Endothelial cell of umbilical vein (primary cell): ENCODE data around the gene EFCAB10. TPM values are rescaled to one million over a fixed set of nuclear protein-coding genes. Genes with fewer than 3 reads are reported as not detected.

Experiments used
- Bru-seq: library from RNA; stranded (reverse); fragments of 400-500 nt; gene quantifications from one replicate; lab custom pipeline; 2021; lab: Mats Ljungman, UMichigan
- BruChase-seq, 2 experiments: library from RNA; stranded (reverse); fragments of 400-500 nt; gene quantifications; one replicate each; lab custom pipeline; 2021; lab: Mats Ljungman, UMichigan
- BruUV-seq: library from RNA; stranded (reverse); fragments of 400-500 nt; replicated peaks from 2 replicates; lab custom pipeline; 2021; lab: Mats Ljungman, UMichigan
- CTCF ChIA-PET: fragments of 300-600, 350-600 bp; sonication (Branson Sonifier 250); formaldehyde crosslinking; loops from one replicate; lab custom pipeline; 2021; ENCODE audit warnings: antibody characterized with exemption, inconsistent platforms; lab: Charles Lee
- POLR2A ChIA-PET: fragments of 300-600, 350-600 bp; sonication (Branson Sonifier 250); formaldehyde crosslinking; loops from one replicate; lab custom pipeline; 2021; ENCODE audit warnings: antibody characterized with exemption, inconsistent platforms; lab: Charles Lee
- DNase-seq: peaks from one replicate; pipeline ENCODE4 v3.0.0-alpha.2; 2011; ENCODE audit warnings: low read depth, low spot score
- FAIRE-seq: peaks from 2 replicates; lab custom pipeline; 2011; peaks lifted over from hg19 to GRCh38; lab: Jason Lieb, UNC
- H2AFZ ChIP-seq: 2 replicates; pipeline ENCODE4 v1.6.0; 2012; ENCODE audit warnings: low read depth, low read length, control low read depth, inconsistent platforms
- H3K27ac ChIP-seq: 2 replicates; pipeline ENCODE4 v1.5.1; 2011; ENCODE audit warnings: low read depth, mild to moderate bottlenecking, control low read depth, low read length, moderate library complexity; ENCODE audit not compliant: insufficient read depth
- H3K27me3 ChIP-seq, 2 experiments: 2 replicates each; pipeline versions ENCODE4 v1.6.0 to v1.6.1; 2011; ENCODE audit warnings: low read length in 2 of 2, mixed read lengths in 1 of 2; ENCODE audit not compliant: control insufficient read depth in 2 of 2, insufficient read depth in 2 of 2
- H3K36me3 ChIP-seq, 2 experiments: 2 replicates in 1 of 2; 3 replicates in 1 of 2; pipeline ENCODE4 v1.5.1; 2011; ENCODE audit warnings: low read length in 2 of 2, mild to moderate bottlenecking in 1 of 2, moderate library complexity in 1 of 2; ENCODE audit not compliant: control insufficient read depth in 2 of 2, insufficient read depth in 2 of 2; ENCODE audit errors: extremely low read depth in 1 of 2
- H3K4me1 ChIP-seq: 3 replicates; pipeline ENCODE4 v1.5.1; 2011; ENCODE audit warnings: mild to moderate bottlenecking, low read length; ENCODE audit not compliant: control insufficient read depth, insufficient read depth; ENCODE audit errors: extremely low read depth
- H3K4me2 ChIP-seq: 2 replicates; pipeline ENCODE4 v1.6.1; 2011; ENCODE audit warnings: low read length, control low read depth, mixed read lengths; ENCODE audit not compliant: insufficient read depth
- H3K4me3 ChIP-seq, 3 experiments: fragments of 200-600 bp in 1 of 3; sonication (generic), shearing (Covaris generic) in 1 of 3; replicated peaks in 1 of 3; 2 replicates each; pipeline ENCODE4 v1.5.1; 2011 to 2016; ENCODE audit warnings: control low read depth in 3 of 3, low read length in 3 of 3, mild to moderate bottlenecking in 2 of 3, inconsistent platforms in 1 of 3, low read depth in 1 of 3, moderate library complexity in 1 of 3; ENCODE audit not compliant: insufficient read depth in 1 of 3
- H3K79me2 ChIP-seq: 2 replicates; pipeline ENCODE4 v1.6.0; 2012; ENCODE audit warnings: low read length, inconsistent platforms; ENCODE audit not compliant: control insufficient read depth, insufficient read depth
- H3K9ac ChIP-seq: replicated peaks from 2 replicates; pipeline ENCODE3; 2011; ENCODE audit warnings: low read length, control low read depth; ENCODE audit not compliant: insufficient read depth; ENCODE audit errors: extremely low read depth
- H3K9me1 ChIP-seq: replicated peaks from 3 replicates; pipeline ENCODE4 v1.6.0; 2011; ENCODE audit warnings: mild to moderate bottlenecking, low read length; ENCODE audit not compliant: control insufficient read depth, insufficient read depth; ENCODE audit errors: extremely low read depth
- H3K9me3 ChIP-seq: replicated peaks from 2 replicates; pipeline ENCODE4 v1.5.1; 2012; ENCODE audit warnings: low read length, inconsistent platforms; ENCODE audit not compliant: control insufficient read depth, insufficient read depth
- H4K20me1 ChIP-seq: replicated peaks from 2 replicates; pipeline ENCODE3; 2011; ENCODE audit warnings: mild to moderate bottlenecking, low read length; ENCODE audit not compliant: control insufficient read depth, insufficient read depth; ENCODE audit errors: extremely low read depth
- EZH2 ChIP-seq: IDR thresholded peaks from 2 replicates; pipeline ENCODE4 v1.6.1; 2012; ENCODE audit warnings: borderline replicate concordance, low read depth, mild to moderate bottlenecking, moderate library complexity, low read length, inconsistent platforms; ENCODE audit not compliant: severe bottlenecking
- FOS ChIP-seq: IDR thresholded peaks from 2 replicates; pipeline ENCODE4 v1.6.1; 2011; ENCODE audit warnings: mild to moderate bottlenecking, low read length, moderate library complexity, borderline replicate concordance; ENCODE audit not compliant: insufficient read depth
- GATA2 ChIP-seq: IDR thresholded peaks from 2 replicates; pipeline ENCODE4 v1.7.0; 2011; ENCODE audit warnings: low read depth, mild to moderate bottlenecking, moderate library complexity, mixed read lengths, low read length; ENCODE audit not compliant: insufficient read length, insufficient read depth
- JUN ChIP-seq: IDR thresholded peaks from 2 replicates; pipeline ENCODE4 v1.6.1; 2011; ENCODE audit warnings: borderline replicate concordance, low read depth; ENCODE audit not compliant: insufficient read length, insufficient read depth
- MYC ChIP-seq: IDR thresholded peaks from one replicate; pipeline ENCODE4 v1.6.1; 2011; ENCODE audit warnings: mild to moderate bottlenecking, low read depth, low read length
- POLR2A ChIP-seq: IDR thresholded peaks from 2 replicates; pipeline ENCODE4 v1.6.1; 2012; ENCODE audit warnings: low read depth, mild to moderate bottlenecking, control low read depth, low read length
- dilution Hi-C: fragments of 300-500 bp; cut with MboI; formaldehyde crosslinking; loops from one replicate; pipeline ENCODE4 v1.15.0; 2019; ENCODE audit warnings: low sequenced_read_pairs; ENCODE audit not compliant: extremely low pct_ligation_motif_present
- intact Hi-C: fragments of 100-400 bp; cut with micrococcal nuclease; formaldehyde crosslinking; loops from one replicate; pipeline ENCODE4 v1.10.0; 2022
- long read RNA-seq: library from polyadenylated mRNA; stranded (forward); transcript quantifications from one replicate; pipeline ENCODE4 v2.0.0, GENCODE V29; 2021
- polyA minus RNA-seq, 3 experiments: library from RNA; depleted of rRNA, polyadenylated mRNA; stranded (reverse); fragments of >200 nt; gene quantifications; 1 replicate in 1 of 3; 2 replicates in 2 of 3; pipeline ENCODE4 v1.2.3, GENCODE V29; 2011
- polyA plus RNA-seq, 4 experiments: library from polyadenylated mRNA; depleted of rRNA in 3 of 4; stranded (reverse) in 3 of 4; unstranded in 1 of 4; fragments of >200 nt; gene quantifications; 2 replicates each; pipeline versions ENCODE4 v1.2.1 to v1.2.3, GENCODE V29; 2011 to 2012; ENCODE audit warnings: missing spikeins in 1 of 4
- total RNA-seq: library from RNA; stranded (reverse); gene quantifications from 2 replicates; pipeline ENCODE4 v1.2.3, GENCODE V29; 2021
- TF ChIP-seq, protein P1 (sequence below): IDR thresholded peaks from 2 replicates; pipeline ENCODE4 v1.6.1; 2011; ENCODE audit not compliant: insufficient read depth, insufficient read length
- TF ChIP-seq, protein P2 (sequence below), 2 donors: IDR thresholded peaks; 1 replicate in 1 of 2; 2 replicates in 1 of 2; pipeline ENCODE4 v1.5.1; 2011; ENCODE audit warnings: low read length in 2 of 2, mild to moderate bottlenecking in 2 of 2, moderate library complexity in 2 of 2, control low read depth in 1 of 2, inconsistent platforms in 1 of 2, low read depth in 1 of 2; ENCODE audit not compliant: insufficient read depth in 1 of 2; ENCODE audit errors: extremely low read depth in 1 of 2

Gene EFCAB10, protein sequence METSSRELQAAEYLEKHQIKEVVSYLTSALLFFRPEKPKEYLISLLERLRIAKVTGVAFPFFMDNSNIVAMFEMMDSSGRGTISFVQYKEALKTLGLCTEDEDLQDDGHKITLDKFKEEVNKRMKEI
- not detected in 2 replicates for total RNA-seq
- polyA plus RNA-seq: not detected in 2 replicates
- polyA plus RNA-seq (2011; cell fraction: cytosol; rRNA removed): not detected in 2 replicates
- not detected in 2 replicates for polyA plus RNA-seq (2011; cell fraction: nucleus; rRNA removed)
- 0.20 TPM in 1 of 2 replicates, not detected in the other for polyA plus RNA-seq (2012)
- polyA minus RNA-seq: 0.58 TPM in 1 of 2 replicates, not detected in the other
- polyA minus RNA-seq (2011; cell fraction: cytosol; rRNA and poly(A)+ RNA removed): not detected
- not detected in 2 replicates for polyA minus RNA-seq (2011; cell fraction: nucleus; rRNA and poly(A)+ RNA removed)
- percentile 13 among the genes with signal in this experiment for Bru-seq, nascent RNA
- BruChase-seq, experiment 1, labeled RNA remaining after a 6-hour chase: percentile 23 among the genes with signal in this experiment
- BruChase-seq, experiment 2, labeled RNA remaining after a 2-hour chase: percentile 19 among the genes with signal in this experiment
- long read RNA-seq, partial matches to known transcripts: 0 of 1 reads
- long read RNA-seq, other reads (novel, unspliced or antisense): 1 of 1 reads

DNA sequence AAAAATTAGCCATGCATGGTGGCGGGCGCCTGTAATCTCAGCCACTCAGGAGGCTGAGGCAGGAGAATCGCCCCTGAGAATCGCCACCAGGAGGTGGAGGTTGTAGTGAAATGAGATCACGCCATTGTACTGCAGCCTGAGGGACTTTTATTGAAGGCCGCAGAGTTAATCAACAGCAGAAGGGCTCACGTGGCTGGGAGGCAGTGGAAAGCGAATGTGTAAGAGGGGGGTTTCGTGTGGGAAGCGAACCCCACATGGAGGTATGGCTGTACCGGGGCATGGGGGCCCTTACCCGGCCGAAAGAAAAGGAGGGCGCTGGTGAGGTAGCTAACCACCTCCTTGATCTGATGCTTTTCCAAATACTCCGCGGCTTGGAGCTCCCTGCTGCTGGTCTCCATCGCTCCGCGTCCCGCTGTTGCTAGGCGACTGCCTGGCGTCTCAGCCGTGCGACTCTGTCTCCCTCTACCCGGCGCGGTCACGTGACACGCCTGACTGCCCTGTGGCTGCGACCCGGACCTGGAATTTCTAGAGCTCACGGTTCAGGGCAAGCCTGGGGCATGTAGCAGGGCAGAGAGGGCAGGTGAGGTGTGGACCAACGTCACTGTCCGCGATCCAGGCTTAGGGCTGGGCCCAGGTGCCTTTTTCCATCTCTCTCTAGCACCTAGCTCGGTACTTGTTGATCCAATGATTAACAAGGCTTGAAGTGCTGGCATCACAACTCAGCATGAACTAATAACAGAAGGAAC is at the start of gene EFCAB10:
Gene EFCAB10, minus strand, starts transcription at position 428 of the 746 bp plus-strand sequence. Its CDS starts 30 bp downstream, at position 398.
- Histone ChIP-seq H3K4me2 (peak within 1 kb of the TSS; percentile 87), H3K36me3 (no peaks in the 10 kb centered on the region), H3K9me3 (no peaks in the 10 kb centered on the region), H3K27me3 (no peaks in the 10 kb centered on the region), H3K9me1 (no peaks in the 10 kb centered on the region), H3K27ac (no peak within 1 kb of the TSS), H3K9ac (peak within 1 kb of the TSS; percentile 20), H4K20me1 (no peaks in the 10 kb centered on the region), H3K79me2 (no peaks in the 10 kb centered on the region), H3K4me3 (peak within 1 kb of the TSS in 2 of 3 experiments; percentile 31 to 47), H3K4me1 (peaks cover 2% of the 10 kb centered on the region), H2AFZ (peak within 1 kb of the TSS; percentile 89)
- TF ChIP-seq, protein P1, sequence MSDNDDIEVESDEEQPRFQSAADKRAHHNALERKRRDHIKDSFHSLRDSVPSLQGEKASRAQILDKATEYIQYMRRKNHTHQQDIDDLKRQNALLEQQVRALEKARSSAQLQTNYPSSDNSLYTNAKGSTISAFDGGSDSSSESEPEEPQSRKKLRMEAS: peak; percentile 77
- TF ChIP-seq EZH2: no peak
- FAIRE-seq: peak; percentile 31
- ChIA-PET CTCF (interaction anchor here (0.8 to 1.3 kb wide), 5 partner anchors 9 to 181 kb away, joined by 3 to 5 read pairs (median 4); partner anchors contain the start of gene RINT1), POLR2A (no interaction called here)
- intact Hi-C loops: loop anchor here (10.0 kb wide), 1 partner anchor 436 kb away; no protein-coding TSS in a partner anchor
- no TSS peak for BruUV-seq
- DNase-seq: peak; percentile 58
- dilution Hi-C loops: no loop called here

DNA sequence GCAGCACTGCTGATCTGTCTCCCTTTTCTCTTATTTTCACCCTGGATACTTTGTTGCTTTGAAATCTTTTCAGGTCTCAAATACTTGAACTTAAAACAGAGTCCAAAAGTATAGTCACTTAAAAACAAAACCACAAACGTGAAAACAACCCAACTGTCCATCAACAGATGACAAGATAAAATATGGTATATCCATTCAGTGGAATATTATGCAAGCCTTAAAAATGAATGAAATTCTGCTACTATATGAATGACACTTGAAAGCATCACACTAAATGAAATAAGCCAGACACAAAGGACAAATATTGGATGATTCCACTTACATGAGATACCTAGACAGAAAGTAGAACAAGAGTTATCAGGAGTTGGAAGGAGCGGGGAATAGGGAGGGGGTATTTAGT is 44.7 kb upstream of the EFCAB10 start:
- H3K79me2 ChIP-seq: no peaks in the 10 kb centered on the region
- ChIA-PET CTCF (no interaction called here), POLR2A (no interaction called here)
- FAIRE-seq (no peak), DNase-seq (no peak)
- H2AFZ ChIP-seq: no peak overlapping the region
- no peaks in the 10 kb centered on the region for H3K27me3 ChIP-seq
- no peaks in the 10 kb centered on the region for H3K4me1 ChIP-seq
- dilution Hi-C loops (no loop called here), intact Hi-C loops (no loop called here)
- peaks cover 0 to 10% of the 10 kb centered on the region in 2 experiments for H3K36me3 ChIP-seq
- no peaks in the 10 kb centered on the region for H4K20me1 ChIP-seq
- TF ChIP-seq EZH2: no peak
- no peak for TF ChIP-seq JUN
- TF ChIP-seq MYC: no peak
- no peak for TF ChIP-seq POLR2A
- no peak for TF ChIP-seq GATA2
- no peak for TF ChIP-seq FOS
- TF ChIP-seq, protein P2, sequence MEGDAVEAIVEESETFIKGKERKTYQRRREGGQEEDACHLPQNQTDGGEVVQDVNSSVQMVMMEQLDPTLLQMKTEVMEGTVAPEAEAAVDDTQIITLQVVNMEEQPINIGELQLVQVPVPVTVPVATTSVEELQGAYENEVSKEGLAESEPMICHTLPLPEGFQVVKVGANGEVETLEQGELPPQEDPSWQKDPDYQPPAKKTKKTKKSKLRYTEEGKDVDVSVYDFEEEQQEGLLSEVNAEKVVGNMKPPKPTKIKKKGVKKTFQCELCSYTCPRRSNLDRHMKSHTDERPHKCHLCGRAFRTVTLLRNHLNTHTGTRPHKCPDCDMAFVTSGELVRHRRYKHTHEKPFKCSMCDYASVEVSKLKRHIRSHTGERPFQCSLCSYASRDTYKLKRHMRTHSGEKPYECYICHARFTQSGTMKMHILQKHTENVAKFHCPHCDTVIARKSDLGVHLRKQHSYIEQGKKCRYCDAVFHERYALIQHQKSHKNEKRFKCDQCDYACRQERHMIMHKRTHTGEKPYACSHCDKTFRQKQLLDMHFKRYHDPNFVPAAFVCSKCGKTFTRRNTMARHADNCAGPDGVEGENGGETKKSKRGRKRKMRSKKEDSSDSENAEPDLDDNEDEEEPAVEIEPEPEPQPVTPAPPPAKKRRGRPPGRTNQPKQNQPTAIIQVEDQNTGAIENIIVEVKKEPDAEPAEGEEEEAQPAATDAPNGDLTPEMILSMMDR (IDR thresholded peaks at IDR 0.05; ENCODE audit: extremely low read depth in 1 of 2, insufficient read depth in 1 of 2, low read depth in 1 of 2, low read length in 2 of 2): no peak
- TF ChIP-seq, protein P1: no peak
- no peak overlapping the region for H3K4me2 ChIP-seq
- no TSS peak for BruUV-seq
- H3K27ac ChIP-seq: no peak overlapping the region
- H3K4me3 ChIP-seq: no peak overlapping the region
- no peak overlapping the region for H3K9ac ChIP-seq
- H3K9me3 ChIP-seq: no peaks in the 10 kb centered on the region
- no peaks in the 10 kb centered on the region for H3K9me1 ChIP-seq
